ENCODE measurements around the gene RPL7A. TPM values are rescaled to one million over a fixed set of nuclear protein-coding genes. Genes with fewer than 3 reads are reported as not detected.

Gene RPL7A
- total RNA-seq, 4 donors from 2014 or later: 1,385 to 2,320 (median 1,660) TPM

DNA sequence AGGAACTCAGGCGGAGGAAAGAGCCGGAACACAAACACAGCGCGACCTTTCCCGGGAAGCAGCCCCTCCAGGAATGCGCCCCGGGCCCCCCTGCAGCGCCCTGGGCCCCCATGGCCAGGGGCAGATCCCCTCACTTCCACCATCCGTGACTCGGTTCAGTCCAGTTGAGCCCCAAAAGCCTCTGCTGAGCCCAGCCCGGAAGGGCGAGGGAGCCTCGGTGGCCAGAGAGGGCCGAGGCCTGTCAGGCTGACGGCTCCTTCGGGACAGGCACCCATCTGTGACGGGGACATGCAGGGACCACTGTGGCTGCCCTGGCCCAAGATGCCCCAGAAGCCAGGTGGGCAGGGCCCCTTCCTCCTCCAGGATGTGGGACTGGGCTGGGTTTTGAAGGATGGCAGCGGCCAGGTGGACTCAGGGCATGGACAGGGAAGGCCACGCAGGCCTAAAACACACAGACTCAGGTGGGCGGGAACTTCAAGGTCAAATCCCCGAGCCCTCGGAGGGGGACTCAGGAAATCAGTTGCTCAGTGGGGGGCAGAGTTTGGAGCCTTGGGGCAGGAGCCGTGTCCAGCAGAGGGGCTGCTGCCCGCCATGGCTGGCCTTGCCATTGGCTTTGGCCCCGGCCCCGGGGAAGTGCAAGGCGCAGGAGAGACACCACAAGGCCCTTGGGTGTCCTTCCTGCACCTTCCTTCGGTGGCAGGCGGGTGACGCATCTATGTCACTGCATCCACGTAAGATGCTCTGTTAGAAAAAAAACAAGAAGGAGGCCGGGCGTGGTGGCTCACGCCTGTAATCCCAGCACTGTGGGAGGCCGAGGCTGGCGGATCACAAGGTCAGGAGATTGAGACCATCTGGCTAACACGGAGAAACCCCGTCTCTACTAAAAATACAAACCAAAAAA, 43.3 kb upstream of the RPL7A start:
- no peak overlapping the region for H3K27ac ChIP-seq
- peaks cover 59% of the 10 kb centered on the region for H3K27me3 ChIP-seq
- ATAC-seq: no peak
- 40 to 93% methylated on average over 1 to 3 of the region's 38 CpGs for WGBS, 2 donors (ENCODE audit: low coverage in 1 of 2)
- H3K9me3 ChIP-seq: no peaks in the 10 kb centered on the region
- TF ChIP-seq, protein P1, sequence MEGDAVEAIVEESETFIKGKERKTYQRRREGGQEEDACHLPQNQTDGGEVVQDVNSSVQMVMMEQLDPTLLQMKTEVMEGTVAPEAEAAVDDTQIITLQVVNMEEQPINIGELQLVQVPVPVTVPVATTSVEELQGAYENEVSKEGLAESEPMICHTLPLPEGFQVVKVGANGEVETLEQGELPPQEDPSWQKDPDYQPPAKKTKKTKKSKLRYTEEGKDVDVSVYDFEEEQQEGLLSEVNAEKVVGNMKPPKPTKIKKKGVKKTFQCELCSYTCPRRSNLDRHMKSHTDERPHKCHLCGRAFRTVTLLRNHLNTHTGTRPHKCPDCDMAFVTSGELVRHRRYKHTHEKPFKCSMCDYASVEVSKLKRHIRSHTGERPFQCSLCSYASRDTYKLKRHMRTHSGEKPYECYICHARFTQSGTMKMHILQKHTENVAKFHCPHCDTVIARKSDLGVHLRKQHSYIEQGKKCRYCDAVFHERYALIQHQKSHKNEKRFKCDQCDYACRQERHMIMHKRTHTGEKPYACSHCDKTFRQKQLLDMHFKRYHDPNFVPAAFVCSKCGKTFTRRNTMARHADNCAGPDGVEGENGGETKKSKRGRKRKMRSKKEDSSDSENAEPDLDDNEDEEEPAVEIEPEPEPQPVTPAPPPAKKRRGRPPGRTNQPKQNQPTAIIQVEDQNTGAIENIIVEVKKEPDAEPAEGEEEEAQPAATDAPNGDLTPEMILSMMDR (IDR thresholded peaks at IDR 0.05): no peak
- no peak for TF ChIP-seq POLR2AphosphoS5 (IDR thresholded peaks at IDR 0.05)
- TF ChIP-seq EP300 (IDR thresholded peaks at IDR 0.05): no peak
- no peak for TF ChIP-seq POLR2A (IDR thresholded peaks at IDR 0.05)
- H3K36me3 ChIP-seq: no peaks in the 10 kb centered on the region
- H3K4me3 ChIP-seq: no peak overlapping the region
- no peaks in the 10 kb centered on the region for H3K4me1 ChIP-seq

DNA sequence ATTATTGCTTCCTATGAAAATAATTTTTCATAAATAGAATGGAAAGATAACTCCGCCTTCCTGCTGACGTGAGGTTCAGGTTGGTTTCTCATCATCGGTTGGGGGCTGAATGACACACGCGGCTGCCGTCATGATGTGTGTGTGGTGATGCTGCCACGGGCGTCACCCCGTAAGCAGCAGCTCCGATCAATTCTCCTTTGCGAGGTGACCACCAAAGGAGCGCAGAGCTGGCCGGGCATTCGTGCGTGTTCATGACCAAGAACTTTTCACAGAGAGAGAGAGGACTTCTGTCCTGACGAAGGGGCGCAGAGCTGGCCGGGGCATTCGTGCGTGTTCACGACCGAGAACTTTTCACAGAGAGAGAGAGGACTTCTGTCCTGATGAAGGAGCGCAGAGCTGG, 42.3 kb upstream of the RPL7A start:
- H3K9me3 ChIP-seq: no peaks in the 10 kb centered on the region
- no peaks in the 10 kb centered on the region for H3K36me3 ChIP-seq
- no peak for ATAC-seq
- 70 to 91% methylated on average over 5 to 14 of the region's 23 CpGs for WGBS, 2 donors (ENCODE audit: low coverage in 1 of 2)
- no peaks in the 10 kb centered on the region for H3K4me1 ChIP-seq
- H3K27me3 ChIP-seq: peaks cover 58% of the 10 kb centered on the region
- H3K27ac ChIP-seq: no peak overlapping the region
- H3K4me3 ChIP-seq: no peak overlapping the region
- no peak for TF ChIP-seq POLR2AphosphoS5 (IDR thresholded peaks at IDR 0.05)
- no peak for TF ChIP-seq EP300 (IDR thresholded peaks at IDR 0.05)
- TF ChIP-seq, protein P1 (IDR thresholded peaks at IDR 0.05): no peak
- no peak for TF ChIP-seq POLR2A (IDR thresholded peaks at IDR 0.05)

DNA sequence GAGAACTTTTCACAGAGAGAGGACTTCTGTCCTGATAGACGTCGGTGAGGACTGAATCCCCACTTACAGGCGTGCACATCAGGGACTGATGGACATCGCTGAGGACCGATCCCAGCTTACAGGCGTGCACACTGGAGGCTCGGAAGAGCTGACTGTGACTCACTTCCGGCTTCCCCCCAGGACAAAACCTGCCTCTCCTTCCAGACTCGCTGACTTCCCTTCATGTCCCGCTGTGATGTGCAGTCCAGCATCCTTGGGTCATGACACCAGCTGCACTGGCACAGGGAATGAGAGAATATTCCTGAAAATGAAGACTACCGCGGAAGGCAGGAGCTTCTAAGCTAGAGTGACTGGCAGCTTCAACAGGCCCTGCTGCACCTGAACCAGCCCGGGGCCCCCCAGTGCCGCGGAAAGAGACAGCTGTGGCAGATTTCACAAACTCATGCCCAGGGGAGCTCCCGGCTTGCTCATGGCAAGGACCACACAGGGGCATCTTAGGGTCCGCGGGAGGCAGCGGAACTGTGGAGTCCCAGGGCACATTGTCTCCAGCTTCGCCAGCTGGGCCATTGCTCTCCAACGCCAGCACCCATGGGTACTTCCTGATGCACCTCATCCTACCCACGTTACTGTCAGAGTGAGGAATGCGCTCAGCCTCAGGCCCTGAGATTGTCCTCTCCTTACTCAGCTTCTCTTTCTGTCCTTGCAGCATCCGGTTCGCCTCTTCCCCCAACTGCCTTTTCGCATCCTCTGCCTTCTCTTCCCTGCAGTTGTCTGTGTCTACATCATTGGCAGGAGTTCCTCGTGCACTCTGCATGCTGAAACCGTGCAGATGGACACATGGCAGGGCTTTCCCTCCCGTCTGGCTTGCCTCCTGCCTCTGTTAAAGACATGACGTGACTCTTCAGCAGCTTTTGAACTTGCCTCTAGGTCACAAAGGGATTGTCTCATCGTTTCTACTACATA, 41.5 kb upstream of the RPL7A start:
- H3K9me3 ChIP-seq: no peaks in the 10 kb centered on the region
- H3K4me1 ChIP-seq: no peaks in the 10 kb centered on the region
- no peak overlapping the region for H3K27ac ChIP-seq
- TF ChIP-seq, protein P1 (IDR thresholded peaks at IDR 0.05): no peak
- TF ChIP-seq POLR2AphosphoS5 (IDR thresholded peaks at IDR 0.05) (no peak), EP300 (IDR thresholded peaks at IDR 0.05) (no peak), POLR2A (IDR thresholded peaks at IDR 0.05) (no peak)
- WGBS, 2 donors (ENCODE audit: low coverage in 1 of 2): 38 to 58% methylated on average over 10 to 13 of the region's 31 CpGs
- H3K4me3 ChIP-seq: no peak overlapping the region
- no peak for ATAC-seq
- H3K27me3 ChIP-seq: peaks cover 50% of the 10 kb centered on the region
- no peaks in the 10 kb centered on the region for H3K36me3 ChIP-seq

DNA sequence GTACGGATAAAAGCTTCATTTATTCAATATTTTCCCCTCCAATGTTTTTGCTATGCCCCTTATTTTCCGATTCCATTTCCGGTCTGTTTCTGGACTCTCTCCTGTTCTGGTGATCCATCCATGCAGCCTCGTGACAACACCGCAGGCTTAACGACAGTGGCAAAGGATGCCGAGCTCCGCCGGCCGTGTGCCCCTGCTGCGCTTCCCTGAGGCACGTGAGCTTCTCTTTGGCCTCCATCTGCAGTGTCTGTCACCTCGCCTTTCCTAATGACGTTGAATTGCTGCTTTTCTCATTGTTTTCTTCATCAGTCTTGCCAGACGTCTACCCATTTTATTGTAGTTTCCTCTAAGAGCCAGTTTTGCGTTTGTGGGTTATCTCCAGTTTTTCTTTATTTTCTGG, 40.7 kb upstream of the RPL7A start:
- H3K4me1 ChIP-seq: no peaks in the 10 kb centered on the region
- TF ChIP-seq EP300 (IDR thresholded peaks at IDR 0.05) (no peak), POLR2A (IDR thresholded peaks at IDR 0.05) (no peak), POLR2AphosphoS5 (IDR thresholded peaks at IDR 0.05) (no peak)
- TF ChIP-seq, protein P1 (IDR thresholded peaks at IDR 0.05): no peak
- H3K4me3 ChIP-seq: no peak overlapping the region
- H3K36me3 ChIP-seq: no peaks in the 10 kb centered on the region
- H3K27ac ChIP-seq: no peak overlapping the region
- no peak for ATAC-seq
- no peaks in the 10 kb centered on the region for H3K9me3 ChIP-seq
- 56 to 62% methylated on average over 10 to 16 of the region's 16 CpGs for WGBS, 2 donors (ENCODE audit: low coverage in 1 of 2)
- peaks cover 45% of the 10 kb centered on the region for H3K27me3 ChIP-seq
